NCI-H774 (cell line): Measurements from ENCODE around the gene PTPRN2.
"Not testable (repeated sequence)": the region's sequence is repeated elsewhere in the genome, so short reads cannot be mapped to it uniquely, and the experiment has no call there.

Source experiments
- DNase-seq: peaks from one replicate; lab custom pipeline; 2025; lab: John Stamatoyannopoulos, UW

The PTPRN2 gene

DNA sequence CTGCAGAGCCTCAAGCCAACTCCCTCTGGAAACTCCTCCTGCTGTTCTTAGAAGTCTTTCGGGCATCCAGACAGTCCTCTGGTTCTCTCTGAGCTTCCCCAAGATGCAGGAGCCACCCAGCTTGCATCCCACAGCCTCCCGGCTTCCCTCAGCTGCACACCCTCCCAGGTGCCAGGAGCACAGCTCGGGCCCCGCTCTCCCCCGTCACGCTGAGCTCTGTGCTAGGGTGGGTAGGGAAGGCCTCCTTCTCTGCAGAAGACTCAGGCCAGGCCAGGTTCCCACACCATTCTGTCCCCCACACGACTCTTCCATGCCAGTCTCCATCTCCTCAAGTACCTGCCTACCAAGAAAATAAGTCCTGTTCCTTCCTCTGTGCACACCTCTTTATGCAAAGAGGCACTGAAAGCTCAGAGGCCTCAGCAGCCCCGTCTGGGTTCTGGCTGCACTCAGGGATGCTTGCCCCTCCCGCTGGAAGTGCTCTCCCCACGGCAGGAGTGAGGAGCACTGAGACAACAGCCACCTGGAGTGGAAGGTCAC lies 537.1 kb downstream of the PTPRN2 start:
- no peak for DNase-seq

DNA sequence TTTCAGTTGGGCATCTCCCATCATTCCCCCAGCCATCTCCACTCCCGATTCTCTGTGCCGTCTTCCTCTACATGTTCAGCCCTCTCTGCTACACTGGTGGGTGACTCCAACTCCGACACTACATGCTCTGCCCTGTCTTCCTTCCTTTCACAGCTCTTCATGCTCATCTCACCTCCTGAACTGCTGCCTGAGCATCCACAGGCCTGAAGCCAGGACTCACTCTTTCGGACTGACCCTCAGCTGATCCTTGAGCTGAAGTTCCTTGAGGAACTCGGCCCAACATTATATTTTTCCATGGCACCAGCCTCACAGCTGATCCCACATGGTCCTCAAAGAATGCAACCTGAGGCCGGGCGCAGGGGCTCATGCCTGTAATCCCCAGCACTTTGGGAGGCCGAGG lies 538.4 kb downstream of the PTPRN2 start:
- DNase-seq, result no peak

DNA sequence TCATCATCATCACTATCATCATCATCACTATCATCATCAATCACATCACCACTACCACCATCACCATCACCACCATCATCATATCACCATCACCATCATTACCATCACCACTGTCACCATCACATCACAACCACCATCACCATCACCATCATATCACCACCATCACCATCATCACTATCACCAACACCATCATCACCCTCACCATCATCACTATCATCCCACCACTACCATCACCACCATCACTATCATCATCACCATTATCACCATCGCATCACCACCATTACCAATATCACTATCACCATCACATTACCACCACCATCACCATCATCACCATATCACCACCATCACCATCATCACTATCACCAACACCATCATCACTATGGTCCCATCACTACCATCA lies 539.1 kb downstream of the PTPRN2 start:
- DNase-seq, result no peak

DNA sequence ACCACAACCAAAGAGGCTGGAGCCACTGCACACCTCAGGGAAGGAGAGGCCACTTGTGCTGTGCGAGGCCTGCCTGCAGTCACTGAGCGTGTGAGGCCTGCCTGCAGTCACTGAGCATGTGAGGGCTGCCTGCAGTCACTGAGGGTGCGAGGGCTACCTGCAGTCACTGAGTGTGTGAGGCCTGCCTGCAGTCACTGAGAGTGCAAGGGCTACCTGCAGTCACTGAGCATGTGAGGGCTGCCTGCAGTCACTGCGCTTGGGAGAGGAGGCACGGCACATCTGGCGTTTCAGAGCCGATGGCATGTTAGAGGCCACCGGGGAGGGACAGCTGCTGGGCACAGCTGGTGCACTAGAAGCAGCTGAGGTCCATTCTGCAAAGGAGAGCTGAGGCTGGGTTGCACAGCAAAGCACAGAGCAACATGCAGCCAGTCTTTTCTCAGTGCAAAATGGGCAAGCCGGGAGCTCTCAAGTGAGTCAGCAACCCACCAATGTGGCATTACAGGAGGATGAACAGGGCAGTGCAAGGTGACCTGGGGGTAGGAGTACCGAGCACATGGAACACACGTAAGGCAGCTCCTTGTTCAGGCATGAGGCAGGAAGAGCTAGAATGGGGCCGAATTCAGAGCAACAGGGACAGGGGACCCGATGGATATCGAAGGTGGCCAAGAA lies 540.1 kb downstream of the PTPRN2 start:
- DNase-seq, result no peak

DNA sequence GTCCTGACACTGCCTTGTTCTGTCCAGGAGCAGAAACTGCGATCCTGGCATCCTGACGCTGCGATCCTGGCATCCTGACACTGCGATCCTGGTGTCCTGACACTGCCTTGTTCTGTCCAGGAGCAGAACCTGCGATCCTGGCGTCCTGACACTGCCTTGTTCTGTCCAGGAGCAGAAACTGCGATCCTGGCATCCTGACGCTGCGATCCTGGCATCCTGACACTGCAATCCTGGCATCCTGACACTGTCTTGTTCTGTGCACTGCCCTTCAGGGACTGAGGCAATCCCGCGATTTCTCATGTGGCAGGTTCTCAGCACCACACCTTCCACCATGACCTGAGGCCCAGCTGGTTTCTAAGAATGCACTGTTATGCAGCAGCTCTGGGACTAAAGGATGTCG lies 541.4 kb downstream of the PTPRN2 start:
- DNase-seq, result not testable (repeated sequence)

DNA sequence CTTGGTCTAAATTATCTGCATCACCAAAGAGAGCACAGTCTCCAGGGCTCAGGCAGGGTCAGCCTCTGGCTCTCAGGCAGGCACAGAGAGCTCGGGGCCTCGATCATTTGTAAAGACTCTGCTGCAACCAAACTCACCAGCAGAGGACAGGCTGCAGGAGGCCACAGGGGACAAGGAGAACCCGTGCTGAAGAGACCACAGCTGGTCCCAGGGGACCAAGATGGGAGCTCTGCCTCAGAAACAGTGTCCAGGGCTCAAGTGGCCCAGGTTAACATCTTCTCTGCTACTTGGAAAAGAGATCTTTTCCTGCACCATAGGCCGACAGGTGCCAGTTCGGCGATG lies 543.2 kb downstream of the PTPRN2 start:
- no peak for DNase-seq

DNA sequence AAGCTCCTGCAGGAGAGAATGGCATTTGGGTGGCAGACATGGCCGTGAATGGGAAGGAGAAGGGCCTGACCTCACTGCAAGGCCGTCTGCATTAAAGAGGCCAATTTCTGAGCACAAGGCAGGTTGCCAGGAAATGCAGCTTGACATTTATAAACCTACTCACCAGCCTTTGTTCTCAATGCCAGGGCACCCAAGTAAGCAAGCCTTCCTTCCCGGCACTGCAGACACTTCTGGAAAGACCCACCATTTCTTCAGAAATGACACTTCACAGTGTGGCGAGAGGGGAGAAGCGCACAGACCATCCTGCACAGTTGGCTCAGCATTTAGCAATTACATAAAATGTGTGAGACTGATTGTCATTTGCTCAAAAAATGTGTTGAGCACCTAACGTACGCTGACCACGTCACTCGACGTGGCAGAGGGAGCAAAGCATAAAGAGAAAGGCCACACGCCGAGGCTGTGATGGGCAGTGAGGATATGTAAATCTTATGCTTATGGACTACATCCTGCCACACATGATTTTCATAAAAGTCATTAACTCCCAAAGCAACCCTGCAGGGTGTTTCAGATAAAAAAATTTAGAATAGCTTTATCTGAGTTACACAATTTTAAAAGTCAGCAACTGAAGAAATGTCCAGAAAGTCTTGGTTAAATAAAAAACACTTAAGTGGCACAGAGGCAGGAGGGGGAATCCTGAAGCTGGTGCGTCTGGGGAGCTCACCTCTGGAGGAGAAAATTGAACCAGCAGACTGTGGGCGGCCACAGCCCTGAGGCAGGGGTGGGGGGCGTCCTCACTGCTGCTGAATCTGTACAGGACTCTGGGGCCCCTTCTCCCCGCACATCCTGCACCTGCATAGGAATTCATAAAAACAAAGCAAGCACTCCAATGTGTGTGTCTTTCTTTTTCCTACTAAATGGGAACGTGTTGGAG lies 543.8 kb downstream of the PTPRN2 start:
- DNase-seq, result no peak

DNA sequence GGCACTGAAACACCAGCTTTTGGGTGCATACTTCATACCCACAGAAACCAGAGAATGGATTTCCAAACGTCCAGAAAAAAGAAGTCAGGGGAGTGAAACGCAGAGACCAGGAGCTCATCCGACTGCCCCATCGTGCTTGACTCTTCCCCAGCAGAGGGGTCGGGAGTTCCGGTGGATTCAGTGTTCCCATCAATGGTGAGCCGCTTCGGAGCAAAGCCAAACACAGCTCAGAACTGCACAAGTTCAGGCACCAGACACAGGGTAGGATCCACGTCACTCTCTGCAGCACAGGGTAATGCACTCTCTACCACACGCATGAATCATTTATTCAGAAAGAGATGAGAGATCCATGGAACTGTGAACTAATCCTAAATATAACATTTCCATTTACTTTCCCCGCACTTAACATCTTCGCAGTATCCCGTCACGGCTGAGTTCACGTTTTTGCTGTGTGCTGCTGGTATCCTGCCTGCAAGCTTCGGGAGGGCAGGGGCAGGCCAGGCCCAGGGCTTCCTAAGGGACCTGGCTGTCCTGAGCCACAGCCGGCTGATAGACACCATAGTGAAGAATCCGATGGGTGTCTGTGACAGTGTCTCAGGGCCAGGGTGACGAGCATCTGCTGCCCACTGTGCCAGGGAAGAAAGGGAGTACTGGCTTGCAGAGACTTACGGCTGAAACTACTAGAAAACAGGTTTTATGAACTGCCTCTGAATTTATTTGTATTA lies 545.3 kb downstream of the PTPRN2 start:
- DNase-seq, result no peak

DNA sequence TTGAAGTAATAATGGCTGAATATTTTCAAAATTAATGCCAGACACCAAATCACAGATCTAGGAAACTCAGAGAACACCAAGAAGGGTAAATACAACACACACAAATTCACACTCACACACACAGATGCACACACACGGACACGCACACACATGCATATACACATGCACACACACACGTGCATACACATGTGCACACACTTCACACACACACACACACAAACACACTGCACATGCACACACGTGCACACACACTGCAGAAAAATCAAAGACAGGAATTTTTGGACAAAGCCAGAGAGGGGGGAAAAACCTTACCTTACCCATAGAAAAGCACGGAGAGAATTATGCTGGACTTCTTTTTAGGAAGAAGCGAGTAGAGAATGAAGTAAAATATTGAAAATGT lies 547.4 kb downstream of the PTPRN2 start:
- DNase-seq, result no peak

DNA sequence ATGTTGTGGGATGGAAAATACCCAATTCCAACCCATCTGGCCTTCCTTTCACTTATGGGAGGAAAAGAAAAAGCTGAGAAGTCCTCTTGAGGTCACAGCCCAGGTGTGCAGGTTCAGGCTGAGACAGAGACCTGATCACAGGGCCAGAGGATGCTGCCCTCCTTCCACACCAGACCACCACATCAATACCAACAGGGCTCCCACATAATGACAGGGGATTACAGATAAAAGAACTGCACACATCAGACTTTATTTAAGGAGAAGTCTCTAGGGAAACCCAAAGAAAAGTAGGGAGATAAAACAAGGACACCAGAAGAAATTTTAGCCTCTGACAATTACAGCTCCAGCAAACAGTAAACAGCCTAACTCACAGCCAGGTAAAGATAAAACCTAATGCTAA lies 548.4 kb downstream of the PTPRN2 start:
- DNase-seq, result no peak

DNA sequence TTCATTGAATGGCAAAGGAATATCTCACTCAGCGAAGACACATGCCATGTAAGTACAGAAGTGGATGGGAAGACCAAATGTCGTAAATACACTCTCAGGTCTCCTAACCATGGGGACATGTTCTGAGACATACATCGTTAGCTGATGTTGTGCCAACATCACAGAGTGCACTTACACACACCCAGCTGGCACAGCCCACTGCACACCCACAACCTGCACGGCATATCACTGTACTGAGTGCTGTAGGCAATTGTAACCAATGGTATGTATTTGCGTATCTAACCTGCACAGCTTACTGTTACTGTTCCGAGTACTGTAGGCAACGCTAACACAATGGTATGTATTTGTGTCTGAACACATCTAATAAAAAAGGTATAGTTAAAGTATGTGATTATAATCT lies 550.4 kb downstream of the PTPRN2 start:
- no peak for DNase-seq

DNA sequence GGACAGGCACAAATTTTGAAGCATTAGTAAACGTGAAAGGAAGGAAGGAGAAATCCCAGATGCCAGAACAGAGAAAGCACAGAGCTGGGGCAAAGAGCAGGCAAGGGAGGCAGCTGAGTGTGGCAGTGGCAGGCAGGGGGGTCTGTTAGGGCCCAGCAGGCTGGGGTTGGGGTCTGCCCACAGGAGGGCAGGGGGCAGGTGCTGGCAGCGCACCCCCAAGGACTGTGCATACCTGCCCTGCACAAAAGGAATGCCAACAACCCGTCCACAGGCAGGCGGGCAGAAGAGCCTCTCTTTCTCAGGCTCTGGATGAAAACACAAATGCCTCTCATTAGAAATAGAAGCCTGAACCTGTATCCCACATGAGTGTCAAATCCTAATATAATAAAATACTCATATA lies 552.3 kb downstream of the PTPRN2 start:
- no peak for DNase-seq

DNA sequence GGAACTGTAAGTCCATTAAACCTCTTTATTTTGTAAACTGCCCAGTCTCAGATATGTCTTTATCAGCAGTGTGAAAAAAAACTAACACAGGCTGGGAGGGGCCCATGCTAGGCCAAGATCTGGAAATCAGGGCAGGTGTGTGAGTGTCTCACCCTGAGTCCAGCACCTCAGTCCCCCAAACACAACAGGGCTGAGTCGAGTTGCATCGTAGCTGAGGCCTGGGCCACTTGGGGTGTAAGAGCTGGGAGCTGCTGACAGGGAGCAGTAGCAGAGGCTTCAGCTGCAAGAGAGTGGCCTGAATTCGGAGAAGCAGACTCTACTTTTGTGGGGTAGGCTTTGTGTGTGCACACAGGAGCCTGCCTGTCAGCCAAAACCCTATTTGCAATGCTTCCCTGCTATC lies 553.1 kb downstream of the PTPRN2 start:
- no peak for DNase-seq

DNA sequence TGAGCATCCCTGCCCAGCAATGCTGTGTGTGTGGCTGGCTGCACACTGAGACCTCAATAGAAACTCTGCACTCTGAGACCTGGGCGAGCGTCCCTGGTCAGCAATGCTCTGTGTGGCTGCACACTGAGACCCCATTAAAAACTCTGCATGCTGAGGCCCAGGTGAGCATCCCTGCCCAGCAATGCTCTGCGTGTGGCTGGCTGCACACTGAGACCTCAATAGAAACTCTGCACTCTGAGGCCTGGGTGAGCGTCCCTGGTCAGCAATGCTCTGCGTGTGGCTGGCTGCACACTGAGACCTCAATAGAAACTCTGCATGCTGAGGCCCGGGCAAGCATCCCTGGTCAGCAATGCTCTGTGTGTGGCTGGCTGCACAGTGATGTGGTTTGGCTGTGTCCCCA lies 553.7 kb downstream of the PTPRN2 start:
- not testable (repeated sequence) for DNase-seq

DNA sequence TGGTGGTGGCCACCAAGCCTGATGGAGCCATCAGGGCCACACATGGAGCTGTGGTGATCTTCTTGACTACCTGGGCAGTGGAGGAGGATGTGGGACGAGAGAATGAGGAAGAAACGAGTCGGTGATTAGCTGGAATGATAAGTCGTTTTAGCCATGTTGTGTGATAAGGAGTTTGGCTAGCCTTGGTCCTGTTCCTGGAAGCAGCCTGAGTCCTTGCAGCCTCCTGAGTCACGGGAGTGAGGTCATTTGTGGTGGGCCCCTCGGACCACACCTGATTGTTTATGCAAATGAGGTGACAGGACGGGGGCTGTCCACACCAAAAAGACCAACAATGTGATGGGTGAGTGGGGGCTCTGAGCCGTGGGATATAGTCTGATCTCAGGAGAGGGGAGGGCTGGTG lies 554.4 kb downstream of the PTPRN2 start:
- no peak for DNase-seq

DNA sequence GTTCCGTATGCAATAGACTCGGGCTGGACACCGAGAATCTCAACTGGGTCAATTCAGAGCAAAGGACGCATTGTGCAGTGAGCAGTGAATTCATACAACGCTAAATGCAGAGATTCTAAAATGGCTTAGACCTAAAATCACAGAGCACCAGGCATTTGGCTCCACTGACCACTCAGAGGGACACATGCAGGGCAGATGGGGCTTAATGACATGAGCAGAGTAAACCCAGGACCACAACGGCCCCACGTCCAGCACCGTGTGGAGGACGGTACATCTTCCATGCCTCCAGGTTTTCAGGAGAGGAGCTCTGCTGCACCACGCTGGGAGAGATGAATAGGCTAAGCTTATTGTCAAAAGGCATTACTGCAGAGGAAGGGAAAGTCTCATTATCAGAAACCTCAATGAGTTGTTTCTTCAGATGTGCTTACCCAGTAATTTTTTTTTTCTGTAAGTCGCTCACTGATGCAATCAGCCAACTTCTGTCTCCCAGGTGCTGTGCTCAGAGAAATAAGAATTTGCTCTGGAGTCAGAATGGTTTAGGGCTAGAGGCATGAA lies 555.0 kb downstream of the PTPRN2 start:
- DNase-seq, result no peak

DNA sequence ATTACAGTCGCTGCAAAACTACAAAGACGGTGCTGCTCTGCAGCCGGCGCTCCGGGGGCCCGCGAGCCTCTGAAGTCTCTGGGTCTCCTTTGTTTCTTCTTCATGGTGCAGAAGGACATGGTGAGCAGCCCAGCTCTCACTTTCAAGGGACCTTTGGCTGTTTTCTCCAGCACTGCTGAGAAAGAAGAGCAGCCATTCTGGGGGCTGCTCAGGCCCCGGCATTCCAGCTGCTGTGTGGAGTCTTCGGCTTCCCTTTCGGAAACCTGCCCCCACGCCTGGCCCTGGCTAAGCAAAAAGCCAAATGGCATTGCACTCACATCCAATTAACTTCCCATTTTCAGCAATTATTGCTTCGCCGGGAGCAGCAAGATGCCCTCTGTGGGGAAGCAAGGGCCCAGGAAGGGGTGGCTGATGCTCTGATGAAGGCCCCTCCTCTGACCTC lies 555.7 kb downstream of the PTPRN2 start:
- DNase-seq, result no peak

DNA sequence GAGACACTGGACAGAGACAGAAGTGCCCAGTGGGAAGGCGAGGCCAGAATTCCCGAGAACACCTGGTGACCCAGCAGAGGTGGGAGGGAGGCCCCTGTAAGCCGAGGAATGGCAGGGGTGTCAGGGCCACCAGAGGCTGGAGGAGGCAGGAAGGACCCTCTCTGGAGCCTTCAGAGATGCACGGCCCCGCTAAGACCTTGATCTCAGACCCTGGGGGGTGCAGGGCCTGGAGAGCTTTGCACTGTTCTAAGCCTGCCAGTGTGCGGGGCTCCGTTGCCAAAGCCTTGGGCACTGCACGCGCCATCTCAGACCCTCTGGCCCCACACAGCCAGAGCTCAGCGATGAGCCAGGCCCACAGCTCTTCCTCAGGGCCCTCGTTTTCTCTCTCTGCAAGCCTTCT lies 557.1 kb downstream of the PTPRN2 start:
- no peak for DNase-seq

DNA sequence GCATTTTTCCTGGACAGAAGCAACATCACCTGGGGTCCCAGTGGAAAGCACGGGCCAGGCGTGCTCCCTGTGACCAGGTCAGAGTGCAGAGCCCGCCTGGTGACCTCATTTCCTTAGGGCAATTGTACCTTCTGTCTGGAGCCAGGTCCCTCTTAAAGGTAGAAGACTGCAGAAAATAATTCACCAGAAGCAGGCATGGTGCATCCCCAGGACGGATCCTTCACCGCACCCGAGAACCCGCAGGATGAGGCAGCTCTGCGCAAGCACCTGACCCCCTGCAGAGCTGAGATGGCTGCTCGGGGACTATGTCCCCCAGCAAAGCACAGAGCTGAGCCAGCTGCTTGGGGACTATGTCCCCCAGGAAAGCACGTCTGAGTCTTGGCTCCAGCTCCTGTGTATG lies 557.6 kb downstream of the PTPRN2 start:
- DNase-seq, result no peak

DNA sequence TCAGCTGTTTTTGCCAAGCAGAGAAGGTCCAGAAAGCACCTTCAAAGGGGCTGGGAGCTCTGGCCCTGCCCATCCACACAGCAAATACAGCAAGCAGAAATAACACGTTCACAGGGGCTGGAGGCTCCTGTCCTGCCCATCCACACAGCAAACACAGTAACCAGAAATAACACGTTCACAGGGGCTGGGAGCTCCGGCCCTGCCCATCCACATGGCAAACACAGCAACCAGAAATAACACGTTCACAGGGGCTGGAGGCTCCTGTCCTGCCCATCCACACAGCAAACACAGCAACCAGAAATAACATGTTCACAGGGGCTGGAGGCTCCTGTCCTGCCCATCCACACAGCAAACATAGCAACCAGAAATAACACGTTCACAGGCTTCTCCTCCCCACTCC lies 558.1 kb downstream of the PTPRN2 start:
- DNase-seq, result no peak

DNA sequence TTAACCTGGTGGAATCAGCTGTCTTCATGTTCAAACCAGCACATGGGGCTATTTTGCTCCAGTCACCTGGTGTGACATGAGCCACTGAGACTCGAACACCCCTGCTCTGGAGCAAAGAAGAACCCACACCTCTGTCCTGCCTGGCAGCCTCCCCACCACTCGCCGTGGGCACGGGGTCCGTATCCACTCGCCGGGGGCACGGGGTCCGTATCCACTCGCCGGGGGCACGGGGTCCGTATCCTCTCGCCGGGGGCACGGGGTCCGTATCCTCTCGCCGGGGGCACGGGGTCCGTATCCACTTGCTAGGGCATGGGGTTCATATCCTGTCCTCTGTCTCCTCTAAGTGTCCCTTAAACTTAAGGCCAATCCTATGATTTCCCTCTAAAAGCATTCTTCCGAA lies 558.7 kb downstream of the PTPRN2 start:
- no peak for DNase-seq

DNA sequence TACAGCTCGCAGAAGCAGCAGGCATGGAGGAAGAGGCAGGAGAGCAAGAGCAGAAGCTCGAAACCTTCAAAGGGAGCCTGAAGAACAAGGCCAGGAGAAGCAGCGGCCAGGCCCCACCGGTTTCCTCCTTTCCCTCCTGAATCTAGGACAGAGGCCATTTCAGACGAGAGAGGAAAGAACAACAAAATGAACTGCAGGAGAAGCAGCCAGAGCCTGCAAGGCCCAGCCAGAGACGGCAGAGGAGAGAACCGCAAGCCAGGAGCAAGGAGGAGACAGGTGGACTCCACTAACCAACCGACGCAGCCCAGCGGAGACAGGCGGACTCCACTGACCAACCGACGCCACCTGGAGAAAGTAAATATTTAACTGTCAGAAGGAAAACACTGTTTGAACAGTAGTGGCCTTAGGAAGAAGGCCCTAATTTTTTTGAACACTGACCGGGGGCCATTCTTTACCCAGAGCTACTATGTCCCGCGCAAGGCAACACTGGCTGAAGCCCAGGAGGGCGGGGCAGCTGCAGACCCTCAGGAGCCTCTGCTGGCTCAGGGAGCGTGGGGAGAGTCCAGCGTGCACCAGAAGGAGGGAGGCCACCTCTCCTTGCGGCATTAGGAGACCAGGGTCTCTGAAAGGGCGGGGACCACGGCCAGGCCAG lies 559.2 kb downstream of the PTPRN2 start:
- peak; percentile 70 for DNase-seq
